Astrocyte (in vitro differentiated cells and primary cell): ENCODE measurements around the gene CRBN.

ENCODE experiments used
- EZH2 ChIP-seq: IDR thresholded peaks from 2 replicates; pipeline ENCODE4 v1.6.1; 2012; ENCODE audit warnings: mild to moderate bottlenecking, low read length, inconsistent platforms; ENCODE audit not compliant: insufficient read depth
- TF ChIP-seq, protein P1 (sequence below): IDR thresholded peaks from 2 replicates; pipeline ENCODE4 v1.5.1; 2011; ENCODE audit warnings: low read depth, mild to moderate bottlenecking, inconsistent platforms, low read length, moderate library complexity; ENCODE audit not compliant: insufficient read depth

DNA sequence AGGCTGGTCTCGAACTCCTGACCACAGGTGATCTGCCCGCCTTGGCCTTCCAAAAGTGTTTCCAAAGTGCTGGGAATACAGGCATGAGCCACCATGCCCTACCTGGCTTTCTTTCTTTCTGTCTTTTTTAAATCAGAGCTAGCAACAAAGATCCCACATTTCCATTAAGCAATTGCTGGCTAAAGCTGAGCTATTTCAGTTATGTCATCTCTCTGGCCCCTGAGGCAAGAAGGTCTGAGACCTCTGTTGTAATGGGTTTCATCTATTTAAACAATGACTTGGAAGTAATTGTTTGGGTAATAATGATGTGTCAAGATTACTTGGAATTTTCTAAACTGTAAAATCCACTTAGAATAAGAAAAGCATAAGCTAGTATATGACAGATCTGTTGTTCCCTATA, 30.2 kb upstream of the CRBN start:
- TF ChIP-seq, protein P1, sequence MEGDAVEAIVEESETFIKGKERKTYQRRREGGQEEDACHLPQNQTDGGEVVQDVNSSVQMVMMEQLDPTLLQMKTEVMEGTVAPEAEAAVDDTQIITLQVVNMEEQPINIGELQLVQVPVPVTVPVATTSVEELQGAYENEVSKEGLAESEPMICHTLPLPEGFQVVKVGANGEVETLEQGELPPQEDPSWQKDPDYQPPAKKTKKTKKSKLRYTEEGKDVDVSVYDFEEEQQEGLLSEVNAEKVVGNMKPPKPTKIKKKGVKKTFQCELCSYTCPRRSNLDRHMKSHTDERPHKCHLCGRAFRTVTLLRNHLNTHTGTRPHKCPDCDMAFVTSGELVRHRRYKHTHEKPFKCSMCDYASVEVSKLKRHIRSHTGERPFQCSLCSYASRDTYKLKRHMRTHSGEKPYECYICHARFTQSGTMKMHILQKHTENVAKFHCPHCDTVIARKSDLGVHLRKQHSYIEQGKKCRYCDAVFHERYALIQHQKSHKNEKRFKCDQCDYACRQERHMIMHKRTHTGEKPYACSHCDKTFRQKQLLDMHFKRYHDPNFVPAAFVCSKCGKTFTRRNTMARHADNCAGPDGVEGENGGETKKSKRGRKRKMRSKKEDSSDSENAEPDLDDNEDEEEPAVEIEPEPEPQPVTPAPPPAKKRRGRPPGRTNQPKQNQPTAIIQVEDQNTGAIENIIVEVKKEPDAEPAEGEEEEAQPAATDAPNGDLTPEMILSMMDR, result no peak
- TF ChIP-seq EZH2, result no peak
